Gastrocnemius medialis (tissue), 4 donors: ENCODE measurements around the gene SERTAD2. TPM values are rescaled to one million over a fixed set of nuclear protein-coding genes. Genes with fewer than 3 reads are reported as not detected.

ENCODE experiments used
- ATAC-seq, 2 donors: fragments of 150-250 bp; one replicate each; pipeline ENCODE4 v1.9.1; 2016
- DNase-seq, 2 donors: peaks; one replicate each; pipeline ENCODE4 v3.0.0-alpha.2; 2019
- H3K27ac ChIP-seq, 4 donors: fragments of 200-600 bp; sonication (generic); 1 replicate in 1 of 4; 2 replicates in 3 of 4; pipeline ENCODE4 v1.5.1; 2016 to 2018; ENCODE audit warnings: mild to moderate bottlenecking in 2 of 4, moderate library complexity in 1 of 4
- H3K27me3 ChIP-seq, 3 donors: fragments of 200-600 bp; sonication (generic) in 2 of 3; 1 replicate in 1 of 3; 2 replicates in 2 of 3; pipeline versions ENCODE4 v1.5.1 to v1.6.0; 2016 to 2019; ENCODE audit warnings: mild to moderate bottlenecking in 1 of 3, moderate library complexity in 1 of 3
- H3K36me3 ChIP-seq, 2 donors: fragments of 200-600 bp; sonication (generic) in 1 of 2; one replicate each; pipeline ENCODE4 v1.5.1; 2017 to 2018
- H3K4me1 ChIP-seq, 2 donors: fragments of 200-600 bp; sonication (generic) in 1 of 2; one replicate each; pipeline ENCODE4 v1.5.1; 2016 to 2017; ENCODE audit warnings: mild to moderate bottlenecking in 2 of 2
- H3K4me3 ChIP-seq, 4 donors: fragments of 200-600 bp; sonication (generic) in 3 of 4; 1 replicate in 1 of 4; 2 replicates in 3 of 4; pipeline ENCODE4 v1.5.1; 2016 to 2019; ENCODE audit warnings: mild to moderate bottlenecking in 2 of 4
- H3K9me3 ChIP-seq, 3 donors: fragments of 200-600 bp; sonication (generic) in 2 of 3; 1 replicate in 1 of 3; 2 replicates in 2 of 3; pipeline ENCODE4 v1.5.1; 2016 to 2019
- CTCF ChIP-seq, 5 experiments: fragments of 450-650 bp in 3 of 5; fragments of 200-600 bp in 2 of 5; sonication (generic) in 2 of 5; IDR thresholded peaks in 4 of 5; conservative IDR thresholded peaks in 1 of 5; 1 replicate in 4 of 5; 2 replicates in 1 of 5; pipeline ENCODE4 v1.5.1; 2016 to 2019; ENCODE audit warnings: antibody characterized with exemption in 5 of 5, mild to moderate bottlenecking in 3 of 5, moderate library complexity in 3 of 5
- POLR2A ChIP-seq, 2 donors: fragments of 450-650 bp; IDR thresholded peaks; one replicate each; pipeline ENCODE4 v1.6.1; 2017; ENCODE audit warnings: antibody characterized with exemption in 2 of 2, mild to moderate bottlenecking in 2 of 2, moderate library complexity in 2 of 2
- in situ Hi-C, 4 donors: fragments of 200-750 bp; cut with MboI; loops; one replicate each; pipeline versions ENCODE4 v1.15.0 to v1.8.0; 2017; ENCODE audit warnings: low sequenced_read_pairs in 4 of 4
- intact Hi-C: fragments of 100-400 bp; cut with DNase I; formaldehyde crosslinking; loops from one replicate; pipeline ENCODE4 v1.15.1; 2023; ENCODE audit warnings: low total_unique reads
- total RNA-seq, 4 donors: library from RNA; depleted of rRNA; stranded (reverse); fragments of >200 nt; gene quantifications; one replicate each; pipeline versions ENCODE4 v1.1.0 to v1.2.3, GENCODE V29; 2016

The SERTAD2 gene
- total RNA-seq, 4 donors from 2014 or later: 7.3 to 10.6 (median 8.7) TPM

GRCh38 chr2:64656379-64656778 is 2.7 kb upstream of the SERTAD2 start:
- no peaks in the 10 kb centered on the region for H3K27me3 ChIP-seq
- in situ Hi-C loops (loop anchor here (5.0 to 10.0 kb wide), 5 partner anchors 96 to 206 kb away; partner anchors contain the start of gene AFTPH (in 1 of the 4)), intact Hi-C loops (loop anchor here (10.0 kb wide), 2 partner anchors 328 to 778 kb away; partner anchors contain the start of genes SLC1A4 and SPRED2)
- H3K27ac ChIP-seq: no peak overlapping the region
- no peak for TF ChIP-seq CTCF (IDR thresholded peaks at IDR 0.05 in 4 of 5, conservative IDR thresholded peaks at IDR 0.05 in 1 of 5)
- TF ChIP-seq POLR2A (IDR thresholded peaks at IDR 0.05): no peak
- H3K36me3 ChIP-seq: no peaks in the 10 kb centered on the region
- no peaks in the 10 kb centered on the region for H3K9me3 ChIP-seq
- no peak for ATAC-seq
- H3K4me1 ChIP-seq: peaks cover 12 to 15% of the 10 kb centered on the region in 2 donors
- DNase-seq: no peak
- no peak overlapping the region for H3K4me3 ChIP-seq

GRCh38 chr2:64655873-64656272 is 2.2 kb upstream of the SERTAD2 start:
- TF ChIP-seq CTCF (IDR thresholded peaks at IDR 0.05 in 4 of 5, conservative IDR thresholded peaks at IDR 0.05 in 1 of 5) (no peak), POLR2A (IDR thresholded peaks at IDR 0.05) (no peak)
- Histone ChIP-seq H3K36me3 (no peaks in the 10 kb centered on the region), H3K27ac (no peak overlapping the region), H3K9me3 (no peaks in the 10 kb centered on the region), H3K4me1 (peaks cover 17 to 20% of the 10 kb centered on the region in 2 donors), H3K27me3 (no peaks in the 10 kb centered on the region), H3K4me3 (no peak overlapping the region)
- ATAC-seq: no peak
- in situ Hi-C loops: loop anchor here (5.0 to 10.0 kb wide), 5 partner anchors 96 to 206 kb away; partner anchors contain the start of gene AFTPH (in 1 of the 4)
- intact Hi-C loops: loop anchor here (10.0 kb wide), 2 partner anchors 329 to 779 kb away; partner anchors contain the start of genes SLC1A4 and SPRED2
- DNase-seq: no peak

- no peaks in the 10 kb centered on the region for H3K9me3 ChIP-seq
- intact Hi-C loops (loop anchor here (10.0 kb wide), 2 partner anchors 330 to 780 kb away; partner anchors contain the start of genes SLC1A4 and SPRED2), in situ Hi-C loops (loop anchor here (5.0 to 10.0 kb wide), 5 partner anchors 97 to 207 kb away; partner anchors contain the start of gene AFTPH (in 1 of the 4))
- no peak for ATAC-seq
- no peaks in the 10 kb centered on the region for H3K36me3 ChIP-seq
- peak overlapping the region; percentile 87 to 90 (median 88) for H3K4me3 ChIP-seq
- TF ChIP-seq POLR2A (IDR thresholded peaks at IDR 0.05): no peak
- TF ChIP-seq CTCF (IDR thresholded peaks at IDR 0.05 in 4 of 5, conservative IDR thresholded peaks at IDR 0.05 in 1 of 5): no peak
- no peaks in the 10 kb centered on the region for H3K27me3 ChIP-seq
- H3K27ac ChIP-seq: peak overlapping the region; percentile 94 to 99 (median 96)
- DNase-seq: no peak
- peaks cover 24 to 28% of the 10 kb centered on the region in 2 donors for H3K4me1 ChIP-seq
Observed at GRCh38 chr2:64655018-64655664, 1.4 kb upstream of the SERTAD2 start.

- Histone ChIP-seq H3K27me3 (no peaks in the 10 kb centered on the region), H3K27ac (peak overlapping the region; percentile 94 to 99 (median 96)), H3K4me3 (peak overlapping the region; percentile 87 to 90 (median 88)), H3K36me3 (no peaks in the 10 kb centered on the region), H3K4me1 (peaks cover 33 to 35% of the 10 kb centered on the region in 2 donors), H3K9me3 (no peaks in the 10 kb centered on the region)
- in situ Hi-C loops: loop anchor here in 3 of 4 donors (5.0 to 10.0 kb wide), 4 partner anchors 93 to 129 kb away; partner anchors contain the start of gene AFTPH (in 1 of the 3)
- ATAC-seq (peak; percentile 63 to 71), DNase-seq (peak; percentile 59 to 77)
- intact Hi-C loops: loop anchor here (1.0 to 10.0 kb wide), 5 partner anchors 97 to 781 kb away; partner anchors contain the start of genes LGALSL, SLC1A4 and SPRED2
- TF ChIP-seq CTCF (IDR thresholded peaks at IDR 0.05 in 4 of 5, conservative IDR thresholded peaks at IDR 0.05 in 1 of 5) (peak in 2 of 5 experiments; percentile 22 to 28), POLR2A (IDR thresholded peaks at IDR 0.05) (peak; percentile 94 to 97)
Observed at GRCh38 chr2:64654063-64654811, 524 bp upstream of the SERTAD2 start.
